ENCODE measurements around the gene CDK5R1. TPM values are rescaled to one million over a fixed set of nuclear protein-coding genes. Genes with fewer than 3 reads are reported as not detected.

CDK5R1 gene
- total and polyA plus RNA-seq, 2 donors (not counting 1 experiment from before 2014, with no cell fraction given) = 2.4 to 6.2 TPM

DNA sequence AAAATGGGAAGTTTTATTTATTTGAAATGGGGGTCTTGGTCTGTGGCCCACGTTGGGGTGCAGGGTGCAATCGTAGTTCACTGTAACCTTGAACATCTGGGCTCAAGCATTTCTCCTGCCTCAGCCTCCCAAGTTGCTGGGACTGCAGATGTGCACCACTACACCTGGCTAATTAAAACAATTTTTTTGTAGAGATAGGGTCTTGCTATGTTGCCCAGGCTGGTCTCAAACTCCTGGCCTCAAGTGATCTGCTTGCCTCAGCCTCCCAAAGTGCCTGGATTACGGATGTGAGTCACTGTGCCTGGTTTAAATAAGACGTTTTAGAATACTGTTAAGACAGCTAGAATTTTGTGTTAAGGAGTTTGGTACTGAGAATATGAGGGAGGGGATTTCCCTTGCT is 26.7 kb upstream of the CDK5R1 start:
- ChIA-PET CTCF (interaction anchor here (1.3 to 5.6 kb wide), 3 partner anchors 11 to 23 kb away, joined by 3 to 66 read pairs (median 65); no protein-coding TSS in a partner anchor), POLR2A (no interaction called here)
- WGBS (ENCODE audit: insufficient coverage) = 100% methylated on average over 1 of the region's 4 CpGs
- no peak overlapping the region for H3K4me3 Mint-ChIP-seq
- no peaks in the 10 kb centered on the region for H3K9me3 Mint-ChIP-seq (ENCODE audit: insufficient read depth)
- H3K27ac ChIP-seq (ENCODE audit: low read length in 2 of 2) = no peak overlapping the region
- intact Hi-C loops (cut with micrococcal nuclease) = no loop called here
- TF ChIP-seq, protein P1, sequence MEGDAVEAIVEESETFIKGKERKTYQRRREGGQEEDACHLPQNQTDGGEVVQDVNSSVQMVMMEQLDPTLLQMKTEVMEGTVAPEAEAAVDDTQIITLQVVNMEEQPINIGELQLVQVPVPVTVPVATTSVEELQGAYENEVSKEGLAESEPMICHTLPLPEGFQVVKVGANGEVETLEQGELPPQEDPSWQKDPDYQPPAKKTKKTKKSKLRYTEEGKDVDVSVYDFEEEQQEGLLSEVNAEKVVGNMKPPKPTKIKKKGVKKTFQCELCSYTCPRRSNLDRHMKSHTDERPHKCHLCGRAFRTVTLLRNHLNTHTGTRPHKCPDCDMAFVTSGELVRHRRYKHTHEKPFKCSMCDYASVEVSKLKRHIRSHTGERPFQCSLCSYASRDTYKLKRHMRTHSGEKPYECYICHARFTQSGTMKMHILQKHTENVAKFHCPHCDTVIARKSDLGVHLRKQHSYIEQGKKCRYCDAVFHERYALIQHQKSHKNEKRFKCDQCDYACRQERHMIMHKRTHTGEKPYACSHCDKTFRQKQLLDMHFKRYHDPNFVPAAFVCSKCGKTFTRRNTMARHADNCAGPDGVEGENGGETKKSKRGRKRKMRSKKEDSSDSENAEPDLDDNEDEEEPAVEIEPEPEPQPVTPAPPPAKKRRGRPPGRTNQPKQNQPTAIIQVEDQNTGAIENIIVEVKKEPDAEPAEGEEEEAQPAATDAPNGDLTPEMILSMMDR (IDR thresholded peaks at IDR 0.05) = no peak
- no peak for TF ChIP-seq EZH2 (IDR thresholded peaks at IDR 0.05; ENCODE audit: borderline replicate concordance, insufficient read depth, low read depth, low read length, poor library complexity, severe bottlenecking)
- no peak overlapping the region for H3K4me3 ChIP-seq (ENCODE audit: control extremely low read depth in 1 of 5, extremely low read depth in 1 of 5, insufficient read depth in 1 of 5, low read depth in 2 of 5, low read length in 4 of 5)
- peaks cover 26% of the 10 kb centered on the region for H4K20me1 ChIP-seq (ENCODE audit: control insufficient read depth, insufficient read depth, low read length, poor library complexity, severe bottlenecking)
- H3K9me3 ChIP-seq (ENCODE audit: control extremely low read depth in 1 of 3, control insufficient read depth in 2 of 3, insufficient read depth in 1 of 3, low read length in 2 of 3) = no peaks in the 10 kb centered on the region
- peaks cover 22 to 58% of the 10 kb centered on the region in 2 experiments for H3K36me3 ChIP-seq (replicated peaks in 1 of 2; ENCODE audit: control extremely low read depth in 1 of 2, control insufficient read depth in 1 of 2, extremely low read depth in 1 of 2, insufficient read depth in 2 of 2, low read length in 1 of 2)
- ATAC-seq (ENCODE audit: low read depth) (no peak), DNase-seq (no peak)
- no peak overlapping the region for H3K4me2 ChIP-seq (replicated peaks; ENCODE audit: low read depth, low read length, poor library complexity, severe bottlenecking)
- H3K27me3 ChIP-seq (replicated peaks in 1 of 4; ENCODE audit: control extremely low read depth in 1 of 4, control insufficient read depth in 3 of 4, insufficient read depth in 4 of 4, low read length in 3 of 4) = no peaks in the 10 kb centered on the region
- peaks cover 34% of the 10 kb centered on the region for H3K79me2 ChIP-seq (ENCODE audit: control insufficient read depth, insufficient read depth, low read length)
- H2AFZ ChIP-seq (ENCODE audit: insufficient read depth, low read depth, low read length, poor library complexity, severe bottlenecking) = no peak overlapping the region
- H3K4me1 Mint-ChIP-seq = peaks cover 7% of the 10 kb centered on the region
- no peaks in the 10 kb centered on the region for H3K27me3 Mint-ChIP-seq
- peaks cover 0 to 3% of the 10 kb centered on the region in 2 donors for H3K4me1 ChIP-seq (ENCODE audit: control insufficient read depth in 2 of 2, insufficient read depth in 2 of 2, low read length in 2 of 2)
- no peak overlapping the region for H3K27ac Mint-ChIP-seq
- no peak overlapping the region for H3K9ac ChIP-seq (ENCODE audit: low read length)

DNA sequence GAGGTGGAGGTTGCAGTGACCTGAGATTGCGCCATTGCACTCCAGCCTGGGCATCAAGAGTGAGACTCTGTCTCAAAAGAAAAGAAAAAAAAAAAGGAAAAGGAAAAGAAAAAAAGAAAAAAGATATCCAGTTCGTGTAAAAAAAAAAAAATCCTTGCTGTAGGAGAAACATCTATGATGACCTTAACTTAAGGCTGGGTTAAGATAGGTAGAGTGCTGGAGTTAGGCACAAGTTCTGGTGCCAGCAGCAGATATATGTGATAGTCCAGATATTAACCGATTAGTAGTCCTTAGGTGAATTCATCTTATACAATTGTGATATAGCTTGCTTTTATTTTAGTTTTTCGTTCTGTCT is 25.3 kb upstream of the CDK5R1 start:
- peaks cover 26 to 62% of the 10 kb centered on the region in 2 experiments for H3K36me3 ChIP-seq (replicated peaks in 1 of 2; ENCODE audit: control extremely low read depth in 1 of 2, control insufficient read depth in 1 of 2, extremely low read depth in 1 of 2, insufficient read depth in 2 of 2, low read length in 1 of 2)
- H3K9me3 ChIP-seq (ENCODE audit: control extremely low read depth in 1 of 3, control insufficient read depth in 2 of 3, insufficient read depth in 1 of 3, low read length in 2 of 3) = no peaks in the 10 kb centered on the region
- Mint-ChIP-seq H3K4me1 (peaks cover 7% of the 10 kb centered on the region), H3K27ac (no peak overlapping the region), H3K4me3 (no peak overlapping the region), H3K9me3 (ENCODE audit: insufficient read depth) (no peaks in the 10 kb centered on the region), H3K27me3 (no peaks in the 10 kb centered on the region)
- peak overlapping the region in 1 of 2 donors; percentile 25 for H3K27ac ChIP-seq (ENCODE audit: low read length in 2 of 2)
- H2AFZ ChIP-seq (ENCODE audit: insufficient read depth, low read depth, low read length, poor library complexity, severe bottlenecking) = no peak overlapping the region
- H3K4me1 ChIP-seq (ENCODE audit: control insufficient read depth in 2 of 2, insufficient read depth in 2 of 2, low read length in 2 of 2) = peaks cover 0 to 3% of the 10 kb centered on the region in 2 donors
- 67% methylated on average over 1 of the region's 4 CpGs for WGBS (ENCODE audit: insufficient coverage)
- no peak overlapping the region for H3K9ac ChIP-seq (ENCODE audit: low read length)
- H3K4me3 ChIP-seq (ENCODE audit: control extremely low read depth in 1 of 5, extremely low read depth in 1 of 5, insufficient read depth in 1 of 5, low read depth in 2 of 5, low read length in 4 of 5) = no peak overlapping the region
- POLR2A ChIA-PET = no interaction called here
- H3K79me2 ChIP-seq (ENCODE audit: control insufficient read depth, insufficient read depth, low read length) = peaks cover 34% of the 10 kb centered on the region
- CTCF ChIA-PET = interaction anchor here (0.6 to 5.6 kb wide), 32 partner anchors 11 to 420 kb away, joined by 3 to 66 read pairs (median 4); partner anchors contain the start of genes MYO1D and PSMD11
- intact Hi-C loops (cut with micrococcal nuclease) = no loop called here
- TF ChIP-seq, protein P1 (IDR thresholded peaks at IDR 0.05) = no peak
- no peak for TF ChIP-seq EZH2 (IDR thresholded peaks at IDR 0.05; ENCODE audit: borderline replicate concordance, insufficient read depth, low read depth, low read length, poor library complexity, severe bottlenecking)
- peak; percentile 31 for ATAC-seq (ENCODE audit: low read depth)
- H3K27me3 ChIP-seq (replicated peaks in 1 of 4; ENCODE audit: control extremely low read depth in 1 of 4, control insufficient read depth in 3 of 4, insufficient read depth in 4 of 4, low read length in 3 of 4) = no peaks in the 10 kb centered on the region
- no peak for DNase-seq
- H4K20me1 ChIP-seq (ENCODE audit: control insufficient read depth, insufficient read depth, low read length, poor library complexity, severe bottlenecking) = peaks cover 26% of the 10 kb centered on the region
- no peak overlapping the region for H3K4me2 ChIP-seq (replicated peaks; ENCODE audit: low read depth, low read length, poor library complexity, severe bottlenecking)
